ENCODE data around the gene ADISSP. TPM values are rescaled to one million over a fixed set of nuclear protein-coding genes. Genes with fewer than 3 reads are reported as not detected.

Gene ADISSP
- total and polyA plus RNA-seq, 2 experiments from 2014 or later, result 86.6 to 126 TPM

GRCh38 chr20:3747471-3747870 lies 20.1 kb downstream of the ADISSP start (continued):
- TF ChIP-seq ZNF462 (CRISPR knock-in tag; IDR thresholded peaks at IDR 0.05) (no peak), ZNF114 (CRISPR knock-in tag; IDR thresholded peaks at IDR 0.05) (no peak), JUNB (IDR thresholded peaks at IDR 0.05; ENCODE audit: unreplicated experiment) (no peak), POLR2AphosphoS5 (IDR thresholded peaks at IDR 0.05; ENCODE audit: low read depth) (no peak), CREB1 (CRISPR knock-in tag; IDR thresholded peaks at IDR 0.05; ENCODE audit: low read depth) (no peak), ZNF331 (CRISPR knock-in tag; IDR thresholded peaks at IDR 0.05; ENCODE audit: low read depth) (no peak), STAT1 (IDR thresholded peaks at IDR 0.05; ENCODE audit: unreplicated experiment) (no peak), NANOG (IDR thresholded peaks at IDR 0.05; ENCODE audit: borderline replicate concordance) (no peak), EZH2 (IDR thresholded peaks at IDR 0.05; ENCODE audit: low read depth, unreplicated experiment) (no peak)

- Mint-ChIP-seq H3K9me3 (peaks cover 1% of the 10 kb centered on the region; the same call in 1 of the 3 replicates), H3K27ac (no peak overlapping the region), H3K36me3 (ENCODE audit: low read depth) (no peaks in the 10 kb centered on the region; the same call in 2 of the 3 replicates), H3K4me1 (peaks cover 15% of the 10 kb centered on the region), H3K27me3 (ENCODE audit: insufficient read depth, low read depth, poor library complexity) (peaks cover 27% of the 10 kb centered on the region), H3K4me3 (peak overlapping the region; percentile 86)
- no peaks in the 10 kb centered on the region for H3K36me3 ChIP-seq (ENCODE audit: insufficient read depth)
- peaks cover 19% of the 10 kb centered on the region for H3K27me3 ChIP-seq (ENCODE audit: insufficient read depth)
- no peaks in the 10 kb centered on the region; the same call in 1 of the 2 replicates for H4K20me1 ChIP-seq (replicated peaks; ENCODE audit: insufficient read depth)
- no peak overlapping the region for H3K27ac ChIP-seq (ENCODE audit: low read depth)
- H2AFZ ChIP-seq, result peak overlapping the region; percentile 90
- no peaks in the 10 kb centered on the region for H3K9me2 ChIP-seq (ENCODE audit: insufficient read depth)
- H3K4me1 ChIP-seq (ENCODE audit: insufficient read depth), result peaks cover 9% of the 10 kb centered on the region; the same call in 1 of the 2 replicates
- peak; percentile 1; the same call in 2 of the 3 replicates for ATAC-seq
- no peak for DNase-seq (ENCODE audit: low spot score)
- H3K4me3 ChIP-seq, result peak overlapping the region; percentile 75
- H3K79me2 ChIP-seq (replicated peaks; ENCODE audit: insufficient read depth), result no peaks in the 10 kb centered on the region
- H3F3A ChIP-seq (replicated peaks; ENCODE audit: low read depth), result 0 out of 2 replicates have a peak, but pooled peaks cover 1% of the 10 kb centered on the region
- H3K4me2 ChIP-seq, result peak overlapping the region; percentile 91
- TF ChIP-seq CTCF (conservative IDR thresholded peaks at IDR 0.05; ENCODE audit: low read depth in 2 of 2), result no peak
- no peak for TF ChIP-seq EZH2phosphoT487 (IDR thresholded peaks at IDR 0.05; ENCODE audit: unreplicated experiment)
- no peak for TF ChIP-seq ZNF114 (CRISPR knock-in tag; IDR thresholded peaks at IDR 0.05)
- TF ChIP-seq POLR2AphosphoS5 (IDR thresholded peaks at IDR 0.05; ENCODE audit: low read depth), result no peak
- TF ChIP-seq EZH2 (IDR thresholded peaks at IDR 0.05; ENCODE audit: low read depth, unreplicated experiment), result no peak
- no peak for TF ChIP-seq CREB1 (CRISPR knock-in tag; IDR thresholded peaks at IDR 0.05; ENCODE audit: low read depth)
- no peak for TF ChIP-seq REST (IDR thresholded peaks at IDR 0.05; ENCODE audit: unreplicated experiment)
- no peak for TF ChIP-seq STAT1 (IDR thresholded peaks at IDR 0.05; ENCODE audit: unreplicated experiment)
- no peak for TF ChIP-seq NANOG (IDR thresholded peaks at IDR 0.05; ENCODE audit: borderline replicate concordance)
These were observed 21.8 kb downstream of the ADISSP start for GRCh38 chr20:3745686-3746173.

Measured in GM23338 (cell line).